GM21529 (cell line): Measurements from ENCODE around the gene CYP11A1.

Experiments used
- ATAC-seq: cut with Tn5 transposase; IDR thresholded peaks from one replicate; pipeline ENCODE4 v1.9.1; 2021; ENCODE audit not compliant: unreplicated experiment

Gene CYP11A1

DNA sequence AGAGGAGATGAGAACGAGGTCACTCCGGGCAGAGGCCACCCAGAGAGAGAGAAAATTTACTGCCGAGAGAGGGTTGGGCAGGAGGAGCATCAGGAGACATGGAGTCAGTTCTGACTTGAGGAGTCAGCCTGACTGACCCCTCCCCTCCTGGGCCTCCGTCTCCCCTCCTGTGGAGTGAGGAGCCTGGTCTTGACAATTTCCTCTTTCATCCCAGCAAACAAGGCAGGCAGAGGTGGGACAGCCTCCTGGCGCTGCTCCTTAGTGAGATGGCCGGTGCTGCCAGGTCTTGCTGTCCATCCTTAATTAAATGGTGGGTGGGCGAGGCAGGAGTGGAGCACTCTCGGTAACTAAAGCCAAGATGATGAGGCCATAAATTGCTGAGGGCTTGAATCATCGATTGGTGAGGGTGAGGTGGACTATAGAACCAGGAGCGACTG is 60.6 kb downstream of the CYP11A1 start:
- no peak for ATAC-seq

DNA sequence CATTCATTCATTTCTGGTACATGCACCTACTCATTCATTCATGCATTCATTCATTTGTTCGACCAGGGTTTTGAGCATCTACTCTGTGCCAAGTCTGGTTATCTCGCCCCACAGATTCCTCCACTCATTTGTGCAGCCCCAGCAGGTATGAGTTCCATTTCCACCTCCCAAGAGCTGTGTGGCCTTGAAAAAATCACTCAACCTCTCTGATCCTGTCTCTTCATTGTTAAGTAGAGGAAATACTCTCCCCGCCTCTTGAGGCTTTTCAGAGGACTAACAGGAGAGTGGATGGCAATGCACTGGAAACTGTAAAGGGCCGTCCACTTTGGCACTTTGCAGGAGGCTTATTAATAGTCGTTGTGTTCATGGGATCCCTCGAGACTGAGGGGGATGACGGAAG is 61.8 kb downstream of the CYP11A1 start:
- no peak for ATAC-seq

DNA sequence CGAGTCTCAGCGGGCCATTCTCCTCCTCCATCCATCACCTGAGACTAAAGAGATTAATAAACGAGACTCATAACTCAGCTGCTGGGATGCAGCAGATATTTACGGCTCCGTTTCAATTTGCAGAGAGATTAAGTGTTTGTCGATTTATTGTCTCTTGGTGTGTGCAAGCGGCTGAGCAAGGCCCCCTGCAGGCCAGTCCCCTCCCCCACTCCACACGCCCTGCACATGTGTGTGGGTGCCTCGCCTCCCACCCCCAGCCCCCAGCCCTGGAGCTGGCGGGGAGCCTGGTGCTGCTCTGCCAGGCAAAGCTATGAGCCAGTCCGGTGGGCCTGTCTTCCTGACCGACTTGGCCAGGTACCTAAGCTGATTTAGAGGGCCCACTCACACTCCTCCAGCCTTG is 63.0 kb downstream of the CYP11A1 start:
- ATAC-seq = no peak

DNA sequence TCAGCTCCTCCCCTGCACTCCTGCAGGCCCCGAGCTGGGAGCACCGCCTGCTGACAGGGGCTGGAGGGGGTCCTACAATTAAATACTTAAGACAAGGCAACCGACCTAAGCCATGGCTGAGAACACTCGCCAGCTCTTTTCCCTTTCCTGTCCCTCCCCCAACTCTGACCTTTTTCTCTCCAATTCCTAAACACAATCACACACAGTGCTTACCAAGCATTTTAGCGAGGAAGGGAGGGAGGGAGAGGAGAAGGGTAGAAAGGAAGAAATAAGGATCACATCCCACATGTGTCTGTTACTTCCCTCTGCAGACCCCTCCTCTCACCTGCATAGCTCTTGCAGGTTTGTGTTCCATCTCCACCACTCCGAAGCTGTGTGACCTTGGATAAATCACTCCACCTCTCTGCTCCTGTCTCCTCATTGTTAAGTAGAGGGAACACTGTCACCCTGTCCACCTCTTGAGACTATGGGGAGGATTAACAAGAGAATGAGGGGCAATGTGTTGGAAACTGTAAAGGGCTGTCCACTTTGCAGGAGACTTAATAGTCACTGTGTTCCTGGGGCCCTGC is 63.6 kb downstream of the CYP11A1 start:
- no peak for ATAC-seq

DNA sequence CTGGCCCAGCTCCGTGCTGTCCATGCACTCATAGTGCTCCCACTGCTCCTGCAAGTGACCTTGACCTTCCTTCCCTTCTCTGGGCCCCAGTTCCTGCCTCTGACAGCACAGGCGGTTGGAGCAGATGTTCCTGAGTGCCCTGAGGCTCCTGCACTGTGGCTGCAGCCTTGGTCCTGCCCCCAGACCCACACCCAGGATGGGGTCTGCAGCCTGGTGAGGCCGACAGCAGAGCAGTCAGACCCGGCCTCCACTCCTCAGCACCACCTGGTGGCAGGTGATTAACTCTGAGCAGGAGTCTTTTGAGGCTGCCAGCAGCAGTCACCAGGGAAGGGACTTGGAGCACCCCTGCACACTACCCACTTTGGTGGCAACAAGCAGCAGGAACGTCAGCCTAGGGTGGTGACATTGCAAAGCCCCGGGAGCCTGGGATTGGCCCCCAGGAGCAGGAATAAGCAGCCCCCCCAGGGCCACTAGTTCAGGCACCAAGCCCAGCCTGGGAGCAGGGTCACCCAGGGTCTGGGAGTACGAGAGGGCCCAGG is 64.6 kb downstream of the CYP11A1 start:
- ATAC-seq = no peak

DNA sequence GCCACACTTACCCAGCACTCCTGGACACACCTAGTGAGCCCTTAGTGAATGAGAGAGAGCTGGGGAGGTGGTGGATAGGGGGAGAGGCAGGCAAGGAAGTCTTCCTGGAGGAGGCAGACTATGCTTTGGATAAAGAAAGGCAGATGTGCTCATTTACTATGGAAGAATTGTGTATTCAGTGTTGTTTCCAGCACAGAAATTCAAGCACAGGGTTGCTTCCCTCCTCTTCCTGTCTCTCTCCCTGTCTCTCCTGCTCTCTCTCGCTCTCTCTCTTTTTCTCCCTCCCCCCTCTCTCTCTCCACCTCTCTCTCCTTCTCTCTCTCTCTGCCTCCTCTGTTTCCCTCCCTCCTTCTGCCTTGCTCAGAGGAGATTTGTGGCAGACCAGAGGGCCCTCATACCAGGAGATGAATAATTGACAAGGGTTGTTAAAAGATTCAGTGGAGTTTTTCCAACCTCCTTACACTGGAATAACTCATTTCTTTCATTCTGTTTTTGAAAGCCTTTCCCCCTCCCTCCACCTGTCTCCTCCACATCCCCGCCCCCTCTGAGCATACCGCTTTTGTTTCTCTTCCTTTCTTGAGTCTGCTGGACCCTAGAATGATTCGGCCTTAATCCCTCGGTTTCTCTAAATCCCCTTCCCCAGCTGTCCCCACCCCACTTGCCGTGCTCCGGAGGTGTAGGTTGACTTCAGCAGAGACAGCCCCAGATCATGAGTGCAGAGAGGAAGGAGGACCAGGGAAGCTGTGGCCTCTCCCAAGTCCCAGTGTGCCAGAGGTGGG is 65.7 kb downstream of the CYP11A1 start:
- ATAC-seq = no peak

DNA sequence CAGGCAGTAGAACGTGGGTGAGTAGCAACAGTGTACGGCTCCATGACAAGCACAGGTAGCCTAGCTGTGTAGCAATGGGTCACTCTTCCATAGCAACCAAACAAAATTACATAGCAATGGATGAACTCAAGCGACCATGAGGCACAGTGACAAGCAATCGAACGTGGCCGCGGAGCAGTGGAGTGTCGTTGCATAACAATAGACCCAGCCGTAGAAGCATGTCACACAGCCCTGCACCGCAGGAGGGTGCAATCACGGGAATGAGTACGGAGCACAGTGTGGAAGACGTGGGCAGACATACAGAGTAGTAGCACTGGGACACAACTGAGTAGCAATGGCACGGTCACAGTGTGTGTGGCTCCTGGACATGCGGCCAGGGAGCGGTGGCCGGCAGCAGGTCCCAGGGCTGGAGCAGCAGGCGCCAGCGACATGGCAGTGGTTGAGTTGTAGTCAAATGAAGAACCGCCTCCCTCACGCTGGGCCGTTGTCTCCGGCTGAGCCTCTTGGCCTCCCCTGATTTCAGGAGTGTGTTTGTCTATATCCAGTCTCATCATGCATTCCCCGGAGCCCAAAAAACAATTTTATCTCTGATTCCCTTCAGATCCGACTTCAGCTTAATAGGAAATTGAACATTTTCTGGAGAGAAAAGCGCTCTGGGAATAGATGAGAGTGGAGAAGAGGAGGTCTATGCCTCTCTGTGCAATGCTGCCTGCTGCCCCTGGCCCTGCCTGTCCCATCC is 67.2 kb downstream of the CYP11A1 start:
- no peak for ATAC-seq

DNA sequence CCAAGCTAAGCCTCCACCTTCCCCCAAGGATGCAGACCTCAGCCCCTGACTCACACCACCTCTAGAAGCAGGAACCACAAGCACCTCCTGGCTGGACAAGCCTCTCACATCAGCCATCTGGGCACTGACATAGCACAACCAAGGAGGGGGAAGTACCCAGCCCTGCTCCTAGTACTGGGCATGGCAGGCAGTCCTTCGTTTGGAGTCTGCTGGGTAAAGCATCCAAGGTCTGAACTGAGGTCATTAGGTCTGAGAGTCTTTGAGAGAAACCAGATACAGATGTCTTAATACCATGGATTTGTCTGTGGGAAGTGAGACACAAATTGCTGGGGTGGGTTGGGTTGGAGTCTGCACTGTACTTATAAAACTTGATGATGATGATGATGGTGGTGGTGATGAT is 69.6 kb downstream of the CYP11A1 start:
- ATAC-seq = no peak

DNA sequence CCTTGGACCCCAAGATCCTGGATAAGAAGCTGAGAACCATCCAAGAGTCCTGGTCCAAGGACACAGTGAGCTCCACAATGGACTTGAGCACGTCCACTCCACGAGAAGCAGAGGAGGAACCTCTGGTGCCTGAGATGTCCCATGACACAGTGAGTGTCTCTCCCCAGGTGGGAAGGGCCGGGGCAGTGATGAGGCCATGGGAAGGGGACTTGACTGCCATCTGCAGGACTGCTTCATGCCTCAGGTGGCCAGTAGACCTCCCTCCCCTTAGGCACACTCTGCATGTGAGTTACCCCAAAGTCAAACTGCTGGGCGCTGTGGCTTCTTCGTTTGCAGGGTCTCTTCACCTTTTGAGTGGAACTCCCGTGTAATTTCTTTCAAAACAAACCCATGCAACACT is 71.6 kb downstream of the CYP11A1 start:
- ATAC-seq = no peak

DNA sequence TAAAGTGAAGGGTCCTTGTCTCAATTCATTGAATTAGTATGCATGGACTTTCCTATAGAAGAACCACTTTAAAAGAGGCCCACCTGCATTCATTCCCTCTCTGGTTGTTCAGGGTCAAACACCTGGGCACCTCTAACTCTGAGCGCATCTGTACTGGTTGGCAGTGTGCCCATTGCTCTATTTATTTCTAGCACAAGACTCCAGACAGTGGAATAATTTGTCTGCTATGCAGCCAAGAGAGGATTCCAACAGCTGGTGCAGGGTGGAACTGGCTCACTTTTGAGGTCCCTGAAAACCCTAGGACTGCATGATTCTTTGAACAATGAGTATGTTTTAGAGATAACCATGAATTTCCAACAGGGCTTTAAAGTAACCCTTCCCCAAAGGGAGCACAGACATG is 73.4 kb downstream of the CYP11A1 start:
- ATAC-seq = no peak

DNA sequence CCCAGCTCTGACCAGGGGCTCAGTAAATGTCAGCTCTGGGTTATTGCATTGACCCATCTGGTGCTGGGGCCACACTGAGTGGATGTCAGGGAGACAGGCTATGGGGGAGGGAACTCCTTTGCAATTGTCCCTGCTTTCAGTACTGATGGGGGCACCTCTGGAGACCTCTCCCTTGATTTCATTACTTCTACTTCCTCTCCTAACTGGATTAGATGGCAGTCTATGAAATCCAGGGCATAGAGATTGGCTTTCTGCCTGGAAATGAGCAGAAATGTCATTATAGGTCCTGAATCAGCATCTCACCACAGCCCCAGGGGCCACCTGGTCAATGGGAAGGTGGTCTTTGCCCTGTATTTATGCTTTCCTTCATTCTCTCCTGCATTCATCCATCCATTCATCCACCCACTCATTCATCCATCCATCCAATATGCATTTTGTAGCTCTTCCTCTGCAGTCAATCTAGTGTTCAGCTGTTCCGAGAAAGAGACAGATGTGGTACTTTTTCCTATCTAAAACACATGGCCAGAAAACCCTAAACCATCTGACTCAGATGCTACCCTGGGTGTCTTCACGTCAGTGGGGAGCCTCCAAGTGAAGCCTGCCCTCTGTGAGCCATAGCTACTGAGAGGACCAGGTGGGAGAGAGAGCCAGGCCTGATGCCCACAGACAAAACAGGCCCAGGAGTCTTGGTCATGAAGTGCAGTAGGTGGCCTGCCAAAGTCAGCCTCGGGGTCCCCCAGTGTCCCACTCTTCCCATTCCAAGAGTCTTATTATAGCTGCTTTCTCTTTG is 74.2 kb downstream of the CYP11A1 start:
- ATAC-seq = no peak

DNA sequence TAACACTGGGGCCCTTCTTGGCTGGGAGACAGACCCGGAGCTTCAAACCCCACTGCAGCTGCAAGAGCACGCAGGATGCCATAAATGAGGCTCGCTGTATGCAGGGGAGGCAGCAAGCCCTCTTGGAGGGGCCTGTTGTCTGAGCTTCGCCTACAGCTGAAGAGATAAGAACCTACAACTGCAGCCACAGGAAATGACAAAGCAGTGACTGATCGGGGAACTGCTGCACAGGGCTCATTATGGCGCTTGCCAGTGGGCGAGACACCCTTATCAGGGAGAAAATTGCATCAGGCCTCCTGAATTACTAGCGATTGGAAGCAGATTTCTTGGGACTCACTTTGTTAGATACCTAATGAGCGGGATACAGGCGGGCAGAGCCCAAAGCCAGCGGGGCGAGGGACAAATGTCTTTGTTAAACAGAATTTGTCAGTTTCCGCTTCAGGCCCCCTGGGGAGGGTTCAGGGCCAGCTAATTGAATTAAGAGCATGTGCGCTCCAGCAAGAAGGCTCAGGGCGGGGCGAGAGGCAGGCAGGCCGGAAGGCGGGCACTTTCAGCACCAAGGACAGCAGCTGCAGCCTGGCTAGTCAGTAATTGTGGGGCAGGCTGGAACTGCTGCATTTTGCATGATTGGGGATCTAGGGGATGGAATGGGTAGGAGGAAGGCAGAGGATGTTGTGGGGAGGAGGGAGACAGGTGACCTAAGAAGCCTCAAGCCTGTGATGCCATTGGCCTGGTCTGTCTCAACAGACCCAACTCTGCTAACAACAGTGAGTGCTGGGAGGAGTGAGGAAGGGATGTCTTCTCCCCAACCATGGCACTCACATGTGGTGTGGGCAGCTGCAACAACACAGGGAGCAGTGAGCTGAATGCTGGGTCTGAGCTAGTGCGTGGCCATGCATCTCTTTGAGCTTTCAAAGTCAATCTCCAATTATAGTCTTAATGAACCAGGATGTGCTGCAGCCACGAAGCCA is 76.1 kb downstream of the CYP11A1 start:
- no peak for ATAC-seq

DNA sequence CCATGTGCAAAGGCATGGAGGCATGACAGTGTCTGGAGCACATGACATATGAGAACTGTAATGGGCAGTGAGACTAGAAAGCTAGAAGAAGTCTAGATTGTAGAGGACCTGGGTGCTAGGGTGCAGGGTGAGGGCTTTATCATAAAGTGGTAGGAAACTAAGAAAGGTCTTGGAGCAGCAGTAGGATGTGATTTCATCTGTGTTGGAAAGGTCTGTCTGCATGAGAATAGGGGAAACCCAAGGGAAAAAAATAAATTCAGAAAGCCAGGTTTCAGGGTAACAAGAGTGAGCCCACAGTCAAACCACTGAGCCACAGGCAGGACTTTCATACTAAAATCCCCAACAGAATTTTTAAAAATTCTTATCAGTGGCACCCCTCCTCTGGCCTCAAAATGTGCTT is 76.8 kb downstream of the CYP11A1 start:
- ATAC-seq = no peak

DNA sequence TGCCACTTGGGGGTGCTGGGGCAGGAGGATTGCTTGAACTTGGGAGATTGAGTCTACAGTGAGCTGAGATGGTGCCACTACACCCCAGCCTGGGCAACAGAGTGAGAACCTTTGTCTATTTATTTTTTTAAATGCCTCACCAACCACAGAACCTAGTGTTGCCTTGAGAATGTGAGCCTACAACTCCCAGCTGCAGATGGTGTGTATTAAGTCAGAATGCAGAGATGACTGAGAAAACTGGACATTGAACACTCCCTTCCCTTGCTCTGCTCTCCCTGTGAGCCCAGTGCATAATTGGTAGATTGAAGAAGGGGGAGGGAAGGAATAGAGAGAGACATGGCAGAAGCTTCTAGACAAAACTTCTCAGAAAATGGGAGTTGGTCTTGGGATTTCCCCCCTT is 77.8 kb downstream of the CYP11A1 start:
- ATAC-seq = no peak
